Measurements from ENCODE around the gene FAM168B.

Gene FAM168B

DNA sequence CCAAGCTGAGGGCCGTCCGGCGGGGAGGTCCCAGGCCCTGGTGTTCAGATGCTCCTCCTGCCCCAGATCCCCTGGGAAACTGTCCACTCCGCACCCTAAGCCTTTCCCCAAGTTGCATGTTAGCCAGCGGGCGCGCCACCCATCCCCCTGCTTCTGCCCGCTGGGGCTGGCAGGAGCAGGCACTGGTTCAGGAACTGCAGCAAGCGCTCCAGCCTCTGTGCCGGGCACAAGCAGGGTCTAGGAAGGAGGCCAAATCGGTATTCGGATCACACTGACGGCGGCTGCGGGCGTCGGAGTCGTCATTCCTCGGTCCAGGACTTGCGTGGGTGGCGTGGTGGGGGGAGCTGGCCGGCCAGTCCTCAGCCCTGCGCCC, 53.7 kb downstream of the FAM168B start:
- DNase-seq, result no peak

DNA sequence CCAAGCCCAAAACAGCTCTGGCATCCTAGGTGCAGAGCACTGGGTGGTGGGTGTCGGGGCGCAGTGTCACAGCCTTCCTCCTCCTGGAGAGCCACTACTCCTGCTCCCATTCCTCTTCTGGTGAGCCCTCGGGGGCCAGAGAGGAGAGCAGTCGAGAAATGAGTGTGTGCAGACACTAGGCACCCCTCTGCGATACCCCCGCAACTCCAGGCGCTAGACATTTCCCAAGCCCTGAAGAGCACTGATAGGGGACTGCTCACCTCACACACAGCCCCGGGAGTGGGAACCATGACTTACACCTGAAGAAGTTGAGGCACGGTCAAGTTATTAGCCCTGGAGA, 54.2 kb downstream of the FAM168B start:
- no peak for DNase-seq

DNA sequence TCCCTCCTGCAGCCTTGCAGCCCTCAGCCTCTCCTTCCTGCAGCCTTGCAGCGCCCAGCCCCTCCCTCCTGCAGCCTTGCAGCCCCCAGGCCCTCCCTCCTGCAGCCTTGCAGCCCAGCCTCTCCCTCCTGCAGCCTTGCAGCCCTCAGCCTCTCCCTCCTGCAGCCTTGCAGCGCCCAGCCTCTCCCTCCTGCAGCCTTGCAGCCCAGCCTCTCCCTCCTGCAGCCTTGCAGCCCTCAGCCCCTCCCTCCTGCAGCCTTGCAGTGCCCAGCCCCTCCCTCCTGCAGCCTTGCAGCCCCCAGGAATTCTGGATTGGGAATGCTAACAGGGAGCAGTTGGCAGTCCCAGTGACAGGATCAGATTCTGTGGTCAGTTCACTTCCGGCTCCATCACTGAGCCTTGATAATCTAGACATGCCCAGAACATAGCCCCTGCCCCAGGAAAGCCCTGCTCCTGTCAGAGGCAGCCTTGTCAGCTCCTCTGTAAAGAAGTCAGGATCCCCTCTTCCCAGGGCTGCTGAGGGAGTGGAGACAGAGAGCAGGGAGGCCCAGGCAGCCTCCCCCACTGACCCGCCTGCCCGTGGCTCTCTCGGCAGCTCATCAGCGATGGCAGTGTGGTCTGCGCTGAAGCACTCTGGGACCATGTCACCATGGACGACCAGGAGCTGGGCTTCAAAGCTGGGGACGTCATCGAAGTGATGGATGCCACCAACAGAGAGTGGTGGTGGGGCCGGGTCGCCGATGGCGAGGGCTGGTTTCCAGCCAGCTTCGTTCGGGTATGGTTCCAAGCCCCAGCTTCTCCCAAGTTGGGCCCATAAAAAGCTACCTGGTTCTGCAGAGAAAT, 54.8 kb downstream of the FAM168B start:
- no peak for DNase-seq

DNA sequence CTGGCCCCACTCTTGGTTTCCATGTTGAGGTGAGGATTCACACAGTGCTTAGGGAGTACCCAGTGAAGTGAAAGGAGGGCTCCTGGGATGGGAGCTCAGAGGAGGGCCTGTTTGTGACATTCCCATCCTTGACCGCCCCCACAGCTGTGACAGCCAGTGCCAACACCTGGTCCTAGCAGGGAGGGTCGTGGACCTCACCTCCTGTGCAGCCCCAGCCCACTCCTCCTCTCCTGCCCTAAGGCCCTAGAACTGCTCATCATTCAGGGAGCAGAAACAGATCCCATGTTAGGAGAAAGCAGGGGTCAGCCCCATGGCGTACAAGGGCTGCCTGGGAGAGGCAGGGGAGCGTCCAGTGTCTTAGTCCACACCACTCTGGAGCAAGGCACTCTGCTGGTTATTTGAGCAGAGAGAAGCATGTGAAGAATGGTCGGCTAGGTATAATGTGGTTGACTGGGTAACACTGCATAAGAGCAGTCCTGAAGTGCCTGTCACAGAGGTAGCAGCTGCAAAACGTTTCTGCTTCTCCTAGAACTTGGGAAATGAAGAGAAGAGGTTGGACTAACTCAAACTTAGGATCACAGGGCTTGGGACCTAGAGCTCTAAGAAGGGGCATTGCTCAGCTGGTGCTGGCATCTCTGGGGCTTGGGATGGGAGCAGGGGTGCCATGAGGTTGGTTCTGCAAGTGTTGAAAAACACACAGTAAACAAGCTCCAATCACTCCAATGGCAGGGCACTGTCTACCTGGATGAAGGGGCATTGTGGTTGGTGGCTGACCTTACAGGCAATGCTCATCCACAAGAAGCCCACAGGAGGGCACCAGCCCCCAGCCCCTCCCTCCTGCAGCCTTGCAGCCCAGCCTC, 55.6 kb downstream of the FAM168B start:
- no peak for DNase-seq

DNA sequence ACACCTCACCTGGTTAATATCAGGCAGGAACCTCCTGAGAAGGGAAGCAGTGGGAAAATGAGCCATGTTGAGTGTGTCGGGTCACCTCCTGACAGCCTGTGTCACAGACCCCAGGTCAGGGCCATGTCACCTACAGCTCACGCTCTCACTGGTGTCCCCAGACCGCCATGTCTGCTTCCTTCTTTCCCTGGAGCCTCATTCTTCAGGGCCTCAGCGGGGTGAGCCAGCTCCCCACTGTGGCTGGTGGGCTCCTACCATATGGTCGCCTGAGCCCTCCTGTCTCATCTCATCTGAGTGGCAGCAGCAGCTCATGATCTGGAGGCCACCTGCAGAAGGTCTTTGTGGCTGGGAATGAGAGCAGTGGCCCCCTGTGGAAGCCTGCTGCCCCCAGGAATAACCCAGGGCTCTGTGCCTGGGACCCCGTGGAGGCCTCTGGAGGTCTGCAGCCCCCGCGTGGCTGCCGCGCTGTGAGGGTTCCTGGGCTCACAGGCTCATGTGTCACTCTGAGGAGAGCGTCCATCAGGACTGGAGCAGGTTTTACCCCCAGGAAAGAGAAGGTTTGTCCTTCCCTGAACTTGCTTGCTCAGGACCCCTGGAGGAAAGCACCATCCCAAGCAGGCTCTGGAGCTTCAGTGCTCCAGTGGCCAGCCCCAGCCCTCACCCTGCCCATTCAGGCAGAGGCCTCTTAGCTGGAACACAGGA, 56.4 kb downstream of the FAM168B start:
- DNase-seq, result no peak

DNA sequence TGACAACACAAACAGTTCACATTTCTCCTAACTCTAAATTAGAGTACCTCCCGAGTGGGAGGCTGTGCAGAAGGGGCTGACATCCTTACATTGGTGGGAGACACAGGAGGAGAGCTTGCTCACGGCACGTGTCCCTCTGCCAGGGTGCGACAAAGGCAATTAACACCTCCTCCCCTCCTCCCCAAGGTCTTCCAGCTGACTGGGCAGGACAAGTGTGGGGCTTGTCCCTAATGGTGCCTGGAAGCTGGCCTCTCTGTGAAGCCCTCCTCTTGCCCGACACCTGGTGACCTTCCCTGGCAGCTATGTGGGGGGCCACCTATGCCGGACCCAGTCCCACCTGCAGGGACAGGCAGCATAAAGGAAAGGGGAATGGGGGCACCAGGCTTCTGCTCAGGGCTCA, 57.0 kb downstream of the FAM168B start:
- no peak for DNase-seq

DNA sequence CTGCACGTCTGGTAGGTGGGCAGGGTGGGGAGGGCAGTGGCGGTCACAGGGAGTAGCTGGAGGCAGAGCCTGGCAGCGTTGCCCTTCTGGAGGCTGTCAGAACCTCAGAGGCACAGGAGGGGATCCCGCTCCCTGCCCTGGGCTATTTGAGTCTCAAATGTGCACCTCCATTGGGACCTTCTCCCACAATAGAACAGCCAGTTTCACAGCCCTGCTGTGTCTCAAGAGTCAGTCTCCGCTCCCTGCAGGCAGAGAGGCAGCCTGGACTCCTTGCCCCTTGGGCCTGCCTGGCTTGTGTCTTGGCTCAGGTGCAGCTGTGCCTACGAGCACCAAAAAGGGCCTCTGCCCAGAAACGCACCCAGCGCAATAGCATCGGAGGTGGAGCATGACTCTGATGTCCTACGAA, 57.4 kb downstream of the FAM168B start:
- DNase-seq, result no peak

DNA sequence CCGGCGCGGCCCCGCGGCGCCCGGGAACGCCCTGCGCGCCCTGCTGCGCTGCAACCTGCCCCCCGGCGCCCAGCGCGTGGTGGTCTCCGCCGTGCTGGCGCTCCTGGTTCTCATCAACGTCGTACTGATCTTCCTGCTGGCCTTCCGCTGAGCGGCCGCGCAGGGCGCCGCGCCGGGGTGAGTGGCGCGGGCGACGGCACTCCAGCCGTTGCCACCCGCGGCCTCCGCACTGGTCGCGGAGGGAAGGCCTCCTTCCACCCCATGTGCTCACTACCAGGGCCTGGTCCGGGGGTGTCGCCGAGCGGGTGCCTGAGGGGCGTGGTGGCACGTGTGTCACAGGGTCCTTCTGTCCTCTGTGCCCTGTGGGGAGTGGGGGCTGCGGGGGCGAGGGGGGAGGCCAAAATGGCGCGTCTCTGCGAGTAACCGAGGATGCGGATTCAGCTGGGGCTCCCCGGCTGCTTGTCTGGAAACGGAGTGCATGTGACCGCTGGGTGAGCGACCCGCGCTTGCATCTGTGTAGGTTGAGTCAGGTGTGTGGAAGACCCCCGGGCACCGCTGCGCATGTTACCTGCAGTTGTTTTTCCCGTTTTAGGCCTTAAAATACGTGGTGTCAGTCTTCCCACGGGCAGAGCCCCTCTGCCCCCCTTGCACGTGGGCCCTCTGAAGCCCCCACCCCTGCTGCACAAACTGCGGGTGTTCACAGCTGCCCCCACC, 58.0 kb downstream of the FAM168B start:
- no peak for DNase-seq

DNA sequence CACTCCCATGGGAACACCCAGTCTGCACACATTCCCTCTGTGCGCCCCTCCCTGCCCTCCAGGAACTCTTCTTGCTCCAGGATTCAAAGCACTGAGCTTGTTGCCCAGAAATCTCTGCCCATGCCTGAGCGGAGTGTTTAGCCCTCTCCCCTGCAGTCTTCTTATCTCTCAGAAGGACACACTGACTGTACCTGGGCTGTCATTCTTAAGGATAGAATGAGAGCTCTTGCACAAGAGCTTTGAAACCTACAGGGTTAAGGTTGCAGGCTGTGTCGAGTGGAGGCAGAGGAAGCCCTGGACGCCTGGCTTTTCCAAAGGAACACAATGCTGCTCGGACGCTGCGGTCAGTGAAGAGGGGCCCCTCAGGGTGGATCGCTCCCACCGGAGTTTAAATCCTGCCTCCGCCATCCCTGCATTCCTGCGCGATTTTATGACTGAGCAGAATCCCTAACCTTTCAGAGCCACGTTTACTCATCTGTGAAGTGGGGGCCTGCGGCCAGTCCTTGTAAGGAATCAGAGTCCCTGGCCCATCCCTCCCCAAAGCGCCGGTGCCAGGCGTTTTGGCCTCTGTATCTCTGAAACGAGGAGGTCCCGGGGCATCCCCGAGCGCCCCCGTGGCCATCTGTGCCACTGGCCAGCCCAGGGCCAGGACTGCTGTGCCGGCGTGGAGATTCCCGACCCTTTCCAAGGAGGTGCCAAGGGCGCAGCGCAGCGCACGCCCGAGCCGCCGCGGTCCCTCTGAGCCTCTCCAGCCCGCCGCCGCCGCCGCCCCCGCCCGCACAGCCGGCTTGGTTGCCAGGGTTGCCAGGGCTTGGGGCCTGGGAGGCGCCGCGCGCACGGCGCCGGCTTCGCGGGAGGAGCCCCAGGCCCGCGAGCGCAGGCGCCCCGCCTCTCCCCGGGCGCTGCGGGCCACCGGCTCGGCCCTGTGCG, 58.9 kb downstream of the FAM168B start:
- no peak for DNase-seq

DNA sequence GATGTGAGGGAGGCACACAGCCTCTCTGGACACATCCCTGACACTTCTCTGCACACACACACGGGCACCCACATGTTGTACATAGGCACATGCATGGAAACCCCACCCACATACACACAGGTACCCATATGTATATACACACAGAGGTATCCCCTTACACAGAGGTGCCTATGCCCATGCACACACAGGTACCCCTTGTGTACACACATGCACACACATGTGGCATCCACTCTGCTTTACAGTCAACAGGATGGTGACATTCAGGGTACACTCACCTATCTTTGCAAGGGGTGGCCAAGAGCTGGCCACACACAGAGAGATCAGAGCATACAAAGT, 59.5 kb downstream of the FAM168B start:
- no peak for DNase-seq

DNA sequence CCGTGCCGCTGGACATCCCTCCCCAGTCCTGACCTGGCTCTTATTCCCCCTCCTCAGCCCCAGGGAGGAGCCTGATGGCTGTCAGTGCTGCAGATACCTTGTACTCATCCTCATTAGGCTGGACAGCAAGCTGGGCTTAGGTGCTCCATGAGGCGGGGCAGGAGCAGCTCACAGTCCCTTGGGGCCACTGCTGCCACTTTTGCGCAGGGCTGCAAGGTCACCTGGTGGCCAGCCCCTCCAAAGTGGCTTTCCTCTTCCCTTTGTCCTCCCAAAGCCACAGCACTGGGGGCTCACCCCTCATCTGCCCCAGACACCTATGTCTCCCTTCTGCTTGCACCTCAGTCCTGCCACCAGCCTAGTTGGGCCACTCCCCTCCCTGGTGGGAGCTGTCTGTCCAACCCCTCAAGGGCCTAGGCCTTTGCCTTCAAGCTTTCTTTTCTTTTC, 60.8 kb downstream of the FAM168B start:
- DNase-seq, result no peak

DNA sequence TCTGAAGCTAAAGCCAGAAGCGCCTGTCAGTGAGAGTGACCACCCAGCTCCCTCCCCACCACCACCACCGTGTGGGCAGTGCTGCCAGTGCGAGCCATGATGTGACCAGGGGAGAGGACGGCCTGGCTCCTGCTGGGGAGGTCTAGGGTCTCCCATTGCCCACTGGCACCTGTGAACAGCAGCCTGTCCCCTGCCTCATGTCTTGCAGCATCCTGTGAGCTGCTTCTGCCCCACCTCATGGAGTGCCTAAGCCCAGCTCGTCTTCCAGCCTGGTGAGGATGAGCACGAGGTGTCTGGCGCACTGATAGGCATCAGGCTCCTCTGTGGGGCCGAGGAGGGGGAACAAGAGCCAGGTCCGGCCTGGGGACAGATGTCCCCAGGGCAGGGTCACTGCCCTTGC, 61.4 kb downstream of the FAM168B start:
- no peak for DNase-seq

DNA sequence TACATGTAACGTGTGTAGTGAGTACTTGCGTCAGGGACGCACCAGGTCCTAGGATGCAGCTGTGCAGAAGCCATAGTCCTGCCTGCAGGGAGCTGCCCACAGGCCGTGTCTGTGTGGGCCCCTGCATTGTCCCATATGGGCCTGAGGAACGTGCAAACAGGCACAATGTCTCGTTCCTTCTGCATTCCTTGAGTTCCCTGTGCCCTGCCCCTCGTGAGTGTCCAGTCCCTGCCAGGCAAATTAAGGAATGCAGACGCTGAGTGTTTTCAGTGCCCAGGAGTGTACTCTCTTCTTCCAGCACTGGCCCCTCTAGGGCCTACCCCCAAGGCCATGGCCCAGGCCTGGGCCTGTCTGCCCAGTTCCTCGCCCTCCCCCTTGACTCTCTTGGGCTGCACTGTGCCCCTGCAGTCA, 61.8 kb downstream of the FAM168B start:
- DNase-seq, result no peak

DNA sequence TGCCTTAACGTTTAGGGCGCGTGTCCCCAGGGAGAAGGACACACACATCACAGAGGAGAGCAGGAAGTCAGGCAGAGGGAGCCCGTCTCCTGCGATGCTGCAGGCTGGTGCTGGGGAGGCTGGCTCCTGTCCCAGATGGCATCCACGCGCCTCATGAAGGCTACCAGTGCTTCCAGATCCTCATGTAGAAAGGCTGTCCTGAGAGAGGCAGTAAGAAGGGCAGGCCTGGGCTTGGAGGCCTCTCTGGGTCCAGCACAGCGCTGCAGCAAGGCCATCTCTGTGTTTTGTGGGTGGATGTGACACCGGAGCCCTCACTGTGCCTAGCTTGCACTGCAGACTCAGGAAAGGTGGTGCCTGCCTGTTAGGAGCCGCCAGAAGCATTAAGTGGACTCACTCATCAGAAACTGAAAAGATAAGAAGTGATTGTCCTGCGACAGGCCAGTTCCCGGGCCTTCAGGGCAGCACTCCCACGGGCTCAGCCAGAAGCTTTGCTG, 62.7 kb downstream of the FAM168B start:
- no peak for DNase-seq

DNA sequence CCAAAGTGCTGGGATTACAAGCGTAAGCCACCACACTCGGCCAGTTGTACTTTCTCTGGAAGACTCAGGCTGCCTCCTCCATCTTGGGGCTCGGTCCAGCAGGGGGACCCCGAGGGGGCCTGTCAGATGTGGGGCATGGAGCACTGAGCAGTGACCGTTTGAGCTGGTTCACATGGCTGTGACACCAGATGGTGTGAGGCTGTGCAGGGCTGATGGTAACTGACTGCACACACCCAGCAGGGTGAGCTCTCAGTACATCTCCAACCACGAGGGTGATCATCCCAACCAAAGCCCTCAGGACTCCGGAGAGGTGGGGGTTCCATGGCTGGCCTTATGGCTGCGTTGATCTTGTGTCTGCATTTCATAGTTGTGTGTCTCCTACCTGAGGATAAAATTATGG, 63.4 kb downstream of the FAM168B start:
- no peak for DNase-seq

DNA sequence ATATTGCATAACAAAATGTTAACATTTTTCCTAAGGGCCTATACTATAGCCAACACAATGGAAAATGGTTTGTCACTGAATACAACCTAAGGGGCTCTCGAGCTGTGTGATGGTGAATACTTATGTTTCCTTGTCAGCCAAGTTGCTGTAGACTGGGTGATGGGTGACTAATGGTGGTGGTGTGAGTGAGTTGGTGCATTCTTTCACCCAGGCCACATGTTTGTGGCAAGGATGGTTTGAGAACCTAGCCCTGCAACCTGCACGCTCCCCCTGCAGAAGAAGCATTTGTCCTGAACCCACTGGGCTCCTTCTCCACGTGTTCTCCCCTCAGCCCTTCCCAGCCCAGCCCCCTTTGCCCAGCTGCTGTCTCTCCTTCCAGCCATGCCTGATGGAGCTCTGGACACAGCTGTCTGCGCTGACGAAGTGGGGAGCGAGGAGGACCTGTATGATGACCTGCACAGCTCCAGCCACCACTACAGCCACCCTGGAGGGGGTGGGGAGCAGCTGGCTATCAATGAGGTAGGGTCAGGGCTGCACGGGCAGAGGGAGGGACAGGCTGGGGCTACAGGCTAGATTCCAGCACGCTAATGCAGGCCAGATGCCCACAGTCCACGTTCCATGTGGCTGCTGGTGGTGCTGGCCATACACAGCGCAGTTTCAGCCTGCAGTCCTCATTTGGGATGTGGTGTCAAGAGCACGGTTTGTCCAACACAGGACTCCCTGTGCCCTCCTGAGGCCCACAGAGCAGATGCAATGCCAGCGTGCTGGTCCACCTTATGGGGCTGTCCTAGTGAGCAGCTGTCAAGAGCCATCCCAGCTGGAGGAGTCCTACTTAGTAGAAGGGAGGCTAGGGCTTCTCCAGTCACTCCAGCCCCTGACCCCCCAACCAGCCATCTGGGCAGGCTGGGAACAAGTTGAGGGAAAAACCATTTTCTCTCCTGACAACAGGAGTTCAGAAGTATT, 65.4 kb downstream of the FAM168B start:
- DNase-seq, result no peak

DNA sequence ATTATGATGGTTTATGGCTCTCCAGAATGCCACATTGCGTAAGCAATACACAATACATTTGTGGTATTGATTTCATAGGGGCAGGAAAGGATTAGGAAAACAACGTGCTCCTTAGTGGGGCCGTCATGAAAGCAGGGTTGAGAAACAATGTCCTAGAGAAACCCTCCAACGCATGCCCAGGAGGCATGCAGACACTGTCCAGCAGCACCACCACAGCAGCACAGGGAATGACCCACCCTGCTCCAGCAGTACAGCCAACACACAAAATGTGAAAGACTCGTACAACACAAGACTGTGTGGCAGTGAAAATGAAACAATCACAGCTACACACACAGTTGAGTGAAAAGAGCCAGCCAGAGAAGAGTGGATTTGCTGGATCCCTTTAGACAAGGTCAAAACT, 66.3 kb downstream of the FAM168B start:
- DNase-seq, result no peak

DNA sequence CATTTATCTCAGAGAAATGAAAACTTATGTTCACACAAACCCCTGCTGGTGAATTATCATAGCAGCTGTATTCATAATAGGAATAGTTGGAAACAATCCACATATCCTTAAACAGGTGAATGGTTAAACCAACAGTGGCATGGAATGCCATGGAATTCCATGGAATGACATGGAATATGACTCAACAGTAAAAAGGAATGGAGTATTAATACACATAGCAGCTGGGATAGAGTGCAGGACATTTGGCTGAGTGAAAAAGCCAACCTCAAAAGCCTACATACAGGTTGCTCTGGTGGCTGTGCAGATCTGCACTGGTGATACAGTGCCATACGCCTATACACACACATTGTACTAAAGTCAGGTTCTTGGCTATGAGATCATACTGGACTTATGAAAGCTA, 69.5 kb downstream of the FAM168B start:
- DNase-seq, result no peak

DNA sequence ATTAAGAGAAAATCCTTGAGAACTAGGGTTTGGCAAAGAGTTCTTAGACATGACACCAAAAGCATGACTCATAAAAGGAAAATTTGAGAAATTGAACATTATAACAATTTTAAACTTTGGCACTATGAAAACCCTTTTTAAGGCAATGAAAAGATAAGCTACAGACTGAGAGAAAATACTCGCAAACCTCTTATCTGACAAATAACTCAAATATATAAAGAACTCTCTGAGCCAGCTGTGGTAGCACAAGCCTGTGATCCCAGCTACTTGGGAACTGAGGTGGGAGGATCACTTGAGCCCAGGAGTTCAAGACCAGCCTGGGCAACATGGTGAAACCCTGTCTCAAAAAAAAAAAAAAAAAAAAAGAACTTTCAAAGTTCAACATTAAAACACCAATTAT, 70.5 kb downstream of the FAM168B start:
- DNase-seq, result no peak
